ENCODE measurements around the gene KCNJ5.

- TF ChIP-seq CTCF (IDR thresholded peaks at IDR 0.05; ENCODE audit: insufficient read depth, low read length, poor library complexity, severe bottlenecking) (no peak), EZH2phosphoT487 (conservative IDR thresholded peaks at IDR 0.05; ENCODE audit: low read length) (no peak)
Observed at GRCh38 chr11:128927683-128928336, 36.7 kb downstream of the KCNJ5 start.
